Measurements from ENCODE around the gene KCNA2.
A peak's percentile ranks its signal among the peaks of the same experiment; 100 is the strongest.

KCNA2 gene

GRCh38 chr1:110605901-110606656 lies at the start of gene KCNA2:
TSS of gene KCNA2 (minus strand) at chr1:110606358. CDS start at chr1:110604782, 1,576 bp downstream.
- DNase-seq (ENCODE audit: low spot score): no peak

- no peak for DNase-seq (ENCODE audit: low spot score)
Measured at GRCh38 chr1:110650609-110651008, 44.5 kb upstream of the KCNA2 start.

- DNase-seq (ENCODE audit: low spot score): no peak
Measured at GRCh38 chr1:110648417-110648816, 42.3 kb upstream of the KCNA2 start.

- peak; percentile 80 for DNase-seq (ENCODE audit: low spot score)
Measured at GRCh38 chr1:110647254-110647891, 41.2 kb upstream of the KCNA2 start.

GRCh38 chr1:110645821-110646735 lies 39.9 kb upstream of the KCNA2 start:
- DNase-seq (ENCODE audit: low spot score): peak; percentile 62

GRCh38 chr1:110645211-110645610 lies 39.1 kb upstream of the KCNA2 start:
- no peak for DNase-seq (ENCODE audit: low spot score)

- DNase-seq (ENCODE audit: low spot score): no peak
Measured at GRCh38 chr1:110643879-110644472, 37.8 kb upstream of the KCNA2 start.

GRCh38 chr1:110639724-110640386 lies 33.7 kb upstream of the KCNA2 start:
- DNase-seq (ENCODE audit: low spot score): no peak

GRCh38 chr1:110638556-110638955 lies 32.4 kb upstream of the KCNA2 start:
- DNase-seq (ENCODE audit: low spot score): no peak

GRCh38 chr1:110638058-110638457 lies 31.9 kb upstream of the KCNA2 start:
- DNase-seq (ENCODE audit: low spot score): no peak

- no peak for DNase-seq (ENCODE audit: low spot score)
Measured at GRCh38 chr1:110637475-110637874, 31.3 kb upstream of the KCNA2 start.

GRCh38 chr1:110636149-110636935 lies 30.2 kb upstream of the KCNA2 start:
- DNase-seq (ENCODE audit: low spot score): peak; percentile 62

- DNase-seq (ENCODE audit: low spot score): no peak
Measured at GRCh38 chr1:110635434-110635833, 29.3 kb upstream of the KCNA2 start.

- peak; percentile 89 for DNase-seq (ENCODE audit: low spot score)
Measured at GRCh38 chr1:110634455-110635311, 28.5 kb upstream of the KCNA2 start.

GRCh38 chr1:110634086-110634454 lies 27.9 kb upstream of the KCNA2 start:
- no peak for DNase-seq (ENCODE audit: low spot score)

GRCh38 chr1:110633646-110634030 lies 27.5 kb upstream of the KCNA2 start:
- no peak for DNase-seq (ENCODE audit: low spot score)

GRCh38 chr1:110631836-110632620 lies 25.9 kb upstream of the KCNA2 start:
- DNase-seq (ENCODE audit: low spot score): no peak

- DNase-seq (ENCODE audit: low spot score): peak; percentile 95
Measured at GRCh38 chr1:110630839-110631663, 24.9 kb upstream of the KCNA2 start.
